Gastrocnemius medialis (tissue), 4 donors: Measurements from ENCODE around the gene FOXM1. TPM values are rescaled to one million over a fixed set of nuclear protein-coding genes. Genes with fewer than 3 reads are reported as not detected.

ENCODE experiments used
- ATAC-seq, 2 donors: fragments of 150-250 bp; one replicate each; pipeline ENCODE4 v1.9.1; 2016
- DNase-seq, 2 donors: peaks; one replicate each; pipeline ENCODE4 v3.0.0-alpha.2; 2019
- H3K27ac ChIP-seq, 4 donors: fragments of 200-600 bp; sonication (generic); 1 replicate in 1 of 4; 2 replicates in 3 of 4; pipeline ENCODE4 v1.5.1; 2016 to 2018; ENCODE audit warnings: mild to moderate bottlenecking in 2 of 4, moderate library complexity in 1 of 4
- H3K27me3 ChIP-seq, 3 donors: fragments of 200-600 bp; sonication (generic) in 2 of 3; 1 replicate in 1 of 3; 2 replicates in 2 of 3; pipeline versions ENCODE4 v1.5.1 to v1.6.0; 2016 to 2019; ENCODE audit warnings: mild to moderate bottlenecking in 1 of 3, moderate library complexity in 1 of 3
- H3K36me3 ChIP-seq, 2 donors: fragments of 200-600 bp; sonication (generic) in 1 of 2; one replicate each; pipeline ENCODE4 v1.5.1; 2017 to 2018
- H3K4me1 ChIP-seq, 2 donors: fragments of 200-600 bp; sonication (generic) in 1 of 2; one replicate each; pipeline ENCODE4 v1.5.1; 2016 to 2017; ENCODE audit warnings: mild to moderate bottlenecking in 2 of 2
- H3K4me3 ChIP-seq, 4 donors: fragments of 200-600 bp; sonication (generic) in 3 of 4; 1 replicate in 1 of 4; 2 replicates in 3 of 4; pipeline ENCODE4 v1.5.1; 2016 to 2019; ENCODE audit warnings: mild to moderate bottlenecking in 2 of 4
- H3K9me3 ChIP-seq, 3 donors: fragments of 200-600 bp; sonication (generic) in 2 of 3; 1 replicate in 1 of 3; 2 replicates in 2 of 3; pipeline ENCODE4 v1.5.1; 2016 to 2019
- POLR2A ChIP-seq, 2 donors: fragments of 450-650 bp; IDR thresholded peaks; one replicate each; pipeline ENCODE4 v1.6.1; 2017; ENCODE audit warnings: antibody characterized with exemption in 2 of 2, mild to moderate bottlenecking in 2 of 2, moderate library complexity in 2 of 2
- in situ Hi-C, 4 donors: fragments of 200-750 bp; cut with MboI; loops; one replicate each; pipeline versions ENCODE4 v1.15.0 to v1.8.0; 2017; ENCODE audit warnings: low sequenced_read_pairs in 4 of 4
- intact Hi-C: fragments of 100-400 bp; cut with DNase I; formaldehyde crosslinking; loops from one replicate; pipeline ENCODE4 v1.15.1; 2023; ENCODE audit warnings: low total_unique reads
- total RNA-seq, 4 donors: library from RNA; depleted of rRNA; stranded (reverse); fragments of >200 nt; gene quantifications; one replicate each; pipeline versions ENCODE4 v1.1.0 to v1.2.3, GENCODE V29; 2016
- TF ChIP-seq, protein P1 (sequence below), 5 experiments: fragments of 450-650 bp in 3 of 5; fragments of 200-600 bp in 2 of 5; sonication (generic) in 2 of 5; IDR thresholded peaks in 4 of 5; conservative IDR thresholded peaks in 1 of 5; 1 replicate in 4 of 5; 2 replicates in 1 of 5; pipeline ENCODE4 v1.5.1; 2016 to 2019; ENCODE audit warnings: antibody characterized with exemption in 5 of 5, mild to moderate bottlenecking in 3 of 5, moderate library complexity in 3 of 5

FOXM1 gene
- total RNA-seq, 4 donors from 2014 or later: 0.95 to 1.1 TPM; not detected in 2

DNA sequence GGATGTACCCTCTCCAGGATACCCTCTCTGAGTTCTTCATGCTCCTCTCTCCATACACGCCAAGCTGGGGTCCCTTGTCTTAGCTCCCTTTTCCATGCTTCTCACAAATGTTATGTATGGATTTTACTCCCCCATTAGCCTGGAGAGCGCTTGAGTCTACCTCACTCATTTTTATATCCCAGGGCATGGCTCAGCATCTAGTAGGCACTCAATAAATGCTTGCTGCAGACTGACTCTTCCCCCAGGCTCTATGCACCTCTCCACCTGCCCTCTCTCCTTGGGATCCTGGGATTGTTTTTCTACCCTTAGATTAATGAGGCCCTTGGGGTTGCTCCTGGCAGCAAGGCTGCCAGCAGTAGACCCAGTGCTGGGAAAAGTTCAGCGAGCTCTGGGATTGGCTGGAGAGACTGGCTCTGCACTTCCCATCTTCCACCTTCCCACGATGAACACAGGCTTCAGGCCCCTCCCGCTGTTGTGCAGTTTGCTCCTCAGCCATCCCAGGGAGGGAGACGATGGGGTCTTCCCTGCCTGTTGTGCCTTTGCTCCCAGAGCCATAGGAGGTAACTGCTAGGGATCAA is 44.3 kb downstream of the FOXM1 start:
- DNase-seq (no peak), ATAC-seq (no peak)
- TF ChIP-seq, protein P1, sequence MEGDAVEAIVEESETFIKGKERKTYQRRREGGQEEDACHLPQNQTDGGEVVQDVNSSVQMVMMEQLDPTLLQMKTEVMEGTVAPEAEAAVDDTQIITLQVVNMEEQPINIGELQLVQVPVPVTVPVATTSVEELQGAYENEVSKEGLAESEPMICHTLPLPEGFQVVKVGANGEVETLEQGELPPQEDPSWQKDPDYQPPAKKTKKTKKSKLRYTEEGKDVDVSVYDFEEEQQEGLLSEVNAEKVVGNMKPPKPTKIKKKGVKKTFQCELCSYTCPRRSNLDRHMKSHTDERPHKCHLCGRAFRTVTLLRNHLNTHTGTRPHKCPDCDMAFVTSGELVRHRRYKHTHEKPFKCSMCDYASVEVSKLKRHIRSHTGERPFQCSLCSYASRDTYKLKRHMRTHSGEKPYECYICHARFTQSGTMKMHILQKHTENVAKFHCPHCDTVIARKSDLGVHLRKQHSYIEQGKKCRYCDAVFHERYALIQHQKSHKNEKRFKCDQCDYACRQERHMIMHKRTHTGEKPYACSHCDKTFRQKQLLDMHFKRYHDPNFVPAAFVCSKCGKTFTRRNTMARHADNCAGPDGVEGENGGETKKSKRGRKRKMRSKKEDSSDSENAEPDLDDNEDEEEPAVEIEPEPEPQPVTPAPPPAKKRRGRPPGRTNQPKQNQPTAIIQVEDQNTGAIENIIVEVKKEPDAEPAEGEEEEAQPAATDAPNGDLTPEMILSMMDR (IDR thresholded peaks at IDR 0.05 in 4 of 5, conservative IDR thresholded peaks at IDR 0.05 in 1 of 5): no peak
- TF ChIP-seq POLR2A (IDR thresholded peaks at IDR 0.05): no peak
- intact Hi-C loops (no loop called here), in situ Hi-C loops (no loop called here)
- Histone ChIP-seq H3K4me1 (peaks cover 0 to 6% of the 10 kb centered on the region in 2 donors), H3K4me3 (no peak overlapping the region), H3K36me3 (peaks cover 0 to 13% of the 10 kb centered on the region in 2 donors), H3K27me3 (peaks cover 0 to 4% (median 0%) of the 10 kb centered on the region in 3 donors), H3K9me3 (no peaks in the 10 kb centered on the region), H3K27ac (no peak overlapping the region)

DNA sequence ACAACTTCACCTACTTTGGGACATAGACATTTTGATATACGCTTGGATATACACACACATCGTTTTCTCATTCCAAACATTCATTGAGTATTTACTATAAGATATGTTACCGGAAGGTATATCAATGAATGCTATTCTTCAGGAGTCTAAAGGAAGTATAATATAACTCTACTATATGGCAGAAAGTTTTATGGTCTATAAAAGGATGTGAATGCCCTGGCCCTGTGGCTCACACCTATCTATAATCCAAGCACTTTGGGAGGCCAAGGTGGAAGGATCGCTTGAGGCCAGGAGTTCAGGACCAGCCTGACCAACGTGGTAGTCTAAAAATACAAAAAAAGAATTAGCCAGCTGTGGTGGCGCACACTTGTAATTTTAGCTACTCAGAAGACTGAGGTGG is 47.7 kb downstream of the FOXM1 start:
- in situ Hi-C loops: no loop called here
- no peak for ATAC-seq
- TF ChIP-seq, protein P1 (IDR thresholded peaks at IDR 0.05 in 4 of 5, conservative IDR thresholded peaks at IDR 0.05 in 1 of 5): no peak
- no peak for TF ChIP-seq POLR2A (IDR thresholded peaks at IDR 0.05)
- intact Hi-C loops: no loop called here
- peaks cover 0 to 46% of the 10 kb centered on the region in 2 donors for H3K36me3 ChIP-seq
- H3K4me3 ChIP-seq: no peak overlapping the region
- H3K27ac ChIP-seq: no peak overlapping the region
- peaks cover 0 to 1% of the 10 kb centered on the region in 2 donors for H3K4me1 ChIP-seq
- no peak for DNase-seq
- H3K27me3 ChIP-seq: no peaks in the 10 kb centered on the region
- H3K9me3 ChIP-seq: no peaks in the 10 kb centered on the region

DNA sequence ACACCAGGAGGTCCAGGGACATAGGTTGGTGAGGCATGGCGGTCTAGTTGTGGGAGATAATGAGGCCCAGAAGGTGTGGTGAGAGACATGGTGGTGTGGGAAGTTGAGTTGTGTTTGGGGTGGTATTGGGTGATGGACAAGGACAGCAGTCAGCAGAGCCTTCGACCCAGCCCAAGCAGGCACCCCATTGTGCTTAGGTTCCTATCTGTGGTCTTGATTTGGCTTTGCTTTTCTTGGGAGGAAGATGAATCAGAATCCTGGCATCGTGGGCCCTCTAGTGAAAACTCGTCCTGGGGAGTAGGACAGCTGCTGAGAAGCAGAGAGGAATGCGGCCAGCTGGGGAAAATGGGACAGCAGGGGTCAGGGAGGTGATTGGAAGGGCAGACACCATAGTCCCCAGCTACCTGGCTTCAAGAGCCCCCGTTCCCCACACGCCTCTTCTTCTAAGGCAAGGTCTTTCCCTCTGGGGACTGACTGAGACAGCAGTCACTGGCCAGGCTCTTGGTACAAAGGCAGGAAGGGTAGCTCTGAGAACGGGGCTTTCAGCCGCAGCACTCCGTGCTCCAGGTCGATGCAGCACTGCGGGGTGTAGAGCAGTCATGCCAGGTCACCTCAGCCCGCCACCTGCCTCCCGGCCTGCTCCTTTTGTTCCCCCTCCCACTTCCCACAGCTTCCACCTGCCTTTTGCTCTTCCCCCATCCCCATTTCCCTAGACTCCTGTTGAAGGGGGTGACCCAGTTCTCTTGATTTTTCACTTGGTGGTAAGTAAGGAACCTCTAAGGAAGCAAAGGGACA is 50.1 kb downstream of the FOXM1 start:
- Histone ChIP-seq H3K4me3 (no peak overlapping the region), H3K27me3 (no peaks in the 10 kb centered on the region), H3K4me1 (no peaks in the 10 kb centered on the region), H3K36me3 (peaks cover 0 to 70% of the 10 kb centered on the region in 2 donors), H3K9me3 (no peaks in the 10 kb centered on the region), H3K27ac (no peak overlapping the region)
- TF ChIP-seq, protein P1 (IDR thresholded peaks at IDR 0.05 in 4 of 5, conservative IDR thresholded peaks at IDR 0.05 in 1 of 5): no peak
- TF ChIP-seq POLR2A (IDR thresholded peaks at IDR 0.05): no peak
- DNase-seq (no peak), ATAC-seq (no peak)
- in situ Hi-C loops (no loop called here), intact Hi-C loops (no loop called here)

DNA sequence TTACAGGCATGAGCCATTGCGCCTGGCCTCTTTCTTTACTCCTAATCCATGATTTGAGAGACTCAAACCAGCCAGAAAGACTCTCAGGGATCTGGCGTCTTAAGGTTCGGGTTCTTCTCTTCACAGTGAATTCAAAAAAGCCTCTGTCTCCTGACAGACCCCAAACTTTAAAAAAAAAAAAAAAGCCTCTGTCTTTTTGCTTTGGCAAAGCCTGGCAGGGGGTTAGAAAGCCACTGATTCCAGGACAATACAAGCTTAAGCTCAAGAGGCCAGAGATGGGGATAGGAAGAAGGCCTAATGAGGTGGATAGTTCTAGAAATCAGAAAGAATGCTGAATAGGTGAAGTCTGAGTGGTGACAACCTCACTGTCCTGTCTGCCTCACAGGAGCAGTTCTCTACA is 50.9 kb downstream of the FOXM1 start:
- Histone ChIP-seq H3K9me3 (no peaks in the 10 kb centered on the region), H3K4me3 (no peak overlapping the region), H3K27ac (no peak overlapping the region), H3K36me3 (peaks cover 0 to 79% of the 10 kb centered on the region in 2 donors), H3K4me1 (no peaks in the 10 kb centered on the region), H3K27me3 (no peaks in the 10 kb centered on the region)
- DNase-seq: no peak
- TF ChIP-seq, protein P1 (IDR thresholded peaks at IDR 0.05 in 4 of 5, conservative IDR thresholded peaks at IDR 0.05 in 1 of 5): no peak
- no peak for TF ChIP-seq POLR2A (IDR thresholded peaks at IDR 0.05)
- in situ Hi-C loops: no loop called here
- ATAC-seq: no peak
- intact Hi-C loops: no loop called here
